Measurements from ENCODE around the gene THAP11.

DNA sequence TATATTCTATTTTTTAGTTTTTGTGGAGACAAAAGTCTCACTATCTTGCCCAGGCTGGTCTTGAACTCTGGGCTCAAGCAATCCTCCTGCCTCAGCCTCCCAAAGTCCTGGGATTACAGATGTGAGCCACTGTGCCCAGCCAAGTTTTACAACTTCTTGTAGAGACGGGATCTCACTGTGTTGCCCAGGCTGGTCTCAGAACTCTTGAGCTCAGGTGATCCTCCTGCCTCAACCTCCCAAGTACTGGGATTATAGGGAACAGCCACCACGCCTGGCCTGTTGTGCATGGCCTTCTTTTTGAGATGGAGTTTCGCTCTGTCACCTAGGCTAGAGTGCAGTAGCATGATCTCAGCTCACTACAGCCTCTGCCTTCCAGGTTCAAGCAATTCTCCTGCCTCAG, 11.6 kb downstream of the THAP11 start:
- TF ChIP-seq, protein P1, sequence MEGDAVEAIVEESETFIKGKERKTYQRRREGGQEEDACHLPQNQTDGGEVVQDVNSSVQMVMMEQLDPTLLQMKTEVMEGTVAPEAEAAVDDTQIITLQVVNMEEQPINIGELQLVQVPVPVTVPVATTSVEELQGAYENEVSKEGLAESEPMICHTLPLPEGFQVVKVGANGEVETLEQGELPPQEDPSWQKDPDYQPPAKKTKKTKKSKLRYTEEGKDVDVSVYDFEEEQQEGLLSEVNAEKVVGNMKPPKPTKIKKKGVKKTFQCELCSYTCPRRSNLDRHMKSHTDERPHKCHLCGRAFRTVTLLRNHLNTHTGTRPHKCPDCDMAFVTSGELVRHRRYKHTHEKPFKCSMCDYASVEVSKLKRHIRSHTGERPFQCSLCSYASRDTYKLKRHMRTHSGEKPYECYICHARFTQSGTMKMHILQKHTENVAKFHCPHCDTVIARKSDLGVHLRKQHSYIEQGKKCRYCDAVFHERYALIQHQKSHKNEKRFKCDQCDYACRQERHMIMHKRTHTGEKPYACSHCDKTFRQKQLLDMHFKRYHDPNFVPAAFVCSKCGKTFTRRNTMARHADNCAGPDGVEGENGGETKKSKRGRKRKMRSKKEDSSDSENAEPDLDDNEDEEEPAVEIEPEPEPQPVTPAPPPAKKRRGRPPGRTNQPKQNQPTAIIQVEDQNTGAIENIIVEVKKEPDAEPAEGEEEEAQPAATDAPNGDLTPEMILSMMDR (IDR thresholded peaks at IDR 0.05): no peak
- no peak for TF ChIP-seq POLR2A (IDR thresholded peaks at IDR 0.05)
